ENCODE results near the gene CACNA1B. TPM values are rescaled to one million over a fixed set of nuclear protein-coding genes. Genes with fewer than 3 reads are reported as not detected.

The CACNA1B gene
- total RNA-seq, 1 donor from 2014 or later = not detected

GRCh38 chr9:137977571-137978261 lies 100.1 kb downstream of the CACNA1B start:
- H3K9me3 Mint-ChIP-seq = no peaks in the 10 kb centered on the region
- no peak overlapping the region for H3K27ac Mint-ChIP-seq
- H3K4me3 Mint-ChIP-seq = no peak overlapping the region
- intact Hi-C loops (cut with micrococcal nuclease) = no loop called here
- H3K4me1 Mint-ChIP-seq = no peaks in the 10 kb centered on the region
- DNase-seq = no peak
- H3K36me3 Mint-ChIP-seq (ENCODE audit: low read depth) = no peaks in the 10 kb centered on the region
- H3K27me3 Mint-ChIP-seq = peaks cover 2% of the 10 kb centered on the region

- Mint-ChIP-seq H3K4me1 (no peaks in the 10 kb centered on the region), H3K27me3 (peaks cover 2% of the 10 kb centered on the region), H3K27ac (no peak overlapping the region), H3K4me3 (no peak overlapping the region), H3K9me3 (no peaks in the 10 kb centered on the region), H3K36me3 (ENCODE audit: low read depth) (no peaks in the 10 kb centered on the region)
- intact Hi-C loops (cut with micrococcal nuclease) = no loop called here
- DNase-seq = no peak
These were observed 100.7 kb downstream of the CACNA1B start for GRCh38 chr9:137978262-137978714.

- intact Hi-C loops (cut with micrococcal nuclease) = no loop called here
- Mint-ChIP-seq H3K4me1 (no peaks in the 10 kb centered on the region), H3K4me3 (no peak overlapping the region), H3K27ac (no peak overlapping the region), H3K27me3 (peaks cover 2% of the 10 kb centered on the region), H3K36me3 (ENCODE audit: low read depth) (no peaks in the 10 kb centered on the region), H3K9me3 (no peaks in the 10 kb centered on the region)
- DNase-seq = no peak
These were observed 104.6 kb downstream of the CACNA1B start for GRCh38 chr9:137982200-137982599.

GRCh38 chr9:137984005-137984404 lies 106.4 kb downstream of the CACNA1B start:
- no peaks in the 10 kb centered on the region for H3K36me3 Mint-ChIP-seq (ENCODE audit: low read depth)
- intact Hi-C loops (cut with micrococcal nuclease) = no loop called here
- H3K27ac Mint-ChIP-seq = no peak overlapping the region
- no peaks in the 10 kb centered on the region for H3K4me1 Mint-ChIP-seq
- peak; percentile 48 for DNase-seq
- no peak overlapping the region for H3K4me3 Mint-ChIP-seq
- H3K27me3 Mint-ChIP-seq = peaks cover 2% of the 10 kb centered on the region
- H3K9me3 Mint-ChIP-seq = no peaks in the 10 kb centered on the region

GRCh38 chr9:137984520-137985257 lies 107.1 kb downstream of the CACNA1B start:
- Mint-ChIP-seq H3K4me1 (no peaks in the 10 kb centered on the region), H3K4me3 (no peak overlapping the region), H3K9me3 (no peaks in the 10 kb centered on the region), H3K27ac (no peak overlapping the region), H3K36me3 (ENCODE audit: low read depth) (no peaks in the 10 kb centered on the region), H3K27me3 (peaks cover 2% of the 10 kb centered on the region)
- DNase-seq = no peak
- intact Hi-C loops (cut with micrococcal nuclease) = no loop called here

GRCh38 chr9:137985637-137986071 lies 108.1 kb downstream of the CACNA1B start:
- Mint-ChIP-seq H3K27me3 (peaks cover 2% of the 10 kb centered on the region), H3K4me1 (no peaks in the 10 kb centered on the region), H3K27ac (no peak overlapping the region), H3K9me3 (no peaks in the 10 kb centered on the region), H3K4me3 (no peak overlapping the region), H3K36me3 (ENCODE audit: low read depth) (no peaks in the 10 kb centered on the region)
- DNase-seq = peak; percentile 48
- intact Hi-C loops (cut with micrococcal nuclease) = no loop called here

- intact Hi-C loops (cut with micrococcal nuclease) = no loop called here
- Mint-ChIP-seq H3K27ac (no peak overlapping the region), H3K4me1 (no peaks in the 10 kb centered on the region), H3K36me3 (ENCODE audit: low read depth) (no peaks in the 10 kb centered on the region), H3K4me3 (no peak overlapping the region), H3K27me3 (peaks cover 7% of the 10 kb centered on the region), H3K9me3 (no peaks in the 10 kb centered on the region)
- peak; percentile 49 for DNase-seq
These were observed 108.9 kb downstream of the CACNA1B start for GRCh38 chr9:137986268-137987099.

GRCh38 chr9:137987244-137988030 lies 109.9 kb downstream of the CACNA1B start:
- Mint-ChIP-seq H3K9me3 (no peaks in the 10 kb centered on the region), H3K4me1 (no peaks in the 10 kb centered on the region), H3K4me3 (no peak overlapping the region), H3K36me3 (ENCODE audit: low read depth) (no peaks in the 10 kb centered on the region), H3K27me3 (peaks cover 12% of the 10 kb centered on the region), H3K27ac (no peak overlapping the region)
- no peak for DNase-seq
- intact Hi-C loops (cut with micrococcal nuclease) = no loop called here

GRCh38 chr9:137988051-137988450 lies 110.5 kb downstream of the CACNA1B start:
- intact Hi-C loops (cut with micrococcal nuclease) = no loop called here
- H3K27me3 Mint-ChIP-seq = peaks cover 15% of the 10 kb centered on the region
- H3K4me1 Mint-ChIP-seq = no peaks in the 10 kb centered on the region
- H3K9me3 Mint-ChIP-seq = no peaks in the 10 kb centered on the region
- DNase-seq = no peak
- no peaks in the 10 kb centered on the region for H3K36me3 Mint-ChIP-seq (ENCODE audit: low read depth)
- H3K27ac Mint-ChIP-seq = no peak overlapping the region
- no peak overlapping the region for H3K4me3 Mint-ChIP-seq

- H3K9me3 Mint-ChIP-seq = no peaks in the 10 kb centered on the region
- peaks cover 18% of the 10 kb centered on the region for H3K27me3 Mint-ChIP-seq
- H3K36me3 Mint-ChIP-seq (ENCODE audit: low read depth) = no peaks in the 10 kb centered on the region
- DNase-seq = no peak
- intact Hi-C loops (cut with micrococcal nuclease) = no loop called here
- no peak overlapping the region for H3K4me3 Mint-ChIP-seq
- H3K27ac Mint-ChIP-seq = no peak overlapping the region
- H3K4me1 Mint-ChIP-seq = no peaks in the 10 kb centered on the region
These were observed 111.1 kb downstream of the CACNA1B start for GRCh38 chr9:137988701-137989100.

- Mint-ChIP-seq H3K27me3 (peaks cover 18% of the 10 kb centered on the region), H3K9me3 (no peaks in the 10 kb centered on the region), H3K36me3 (ENCODE audit: low read depth) (no peaks in the 10 kb centered on the region), H3K27ac (no peak overlapping the region), H3K4me1 (no peaks in the 10 kb centered on the region), H3K4me3 (no peak overlapping the region)
- no peak for DNase-seq
- intact Hi-C loops (cut with micrococcal nuclease) = no loop called here
These were observed 111.6 kb downstream of the CACNA1B start for GRCh38 chr9:137989156-137989555.

- no peaks in the 10 kb centered on the region for H3K9me3 Mint-ChIP-seq
- no peak for DNase-seq
- H3K4me1 Mint-ChIP-seq = no peaks in the 10 kb centered on the region
- no peaks in the 10 kb centered on the region for H3K36me3 Mint-ChIP-seq (ENCODE audit: low read depth)
- intact Hi-C loops (cut with micrococcal nuclease) = no loop called here
- H3K27ac Mint-ChIP-seq = no peak overlapping the region
- H3K4me3 Mint-ChIP-seq = no peak overlapping the region
- peaks cover 20% of the 10 kb centered on the region for H3K27me3 Mint-ChIP-seq
These were observed 112.6 kb downstream of the CACNA1B start for GRCh38 chr9:137989999-137990715.

Measured in activated CD4-positive, alpha-beta T cell treated with anti-CD3 and anti-CD28 coated beads, Interleukin-2, amount 10 ng/mL, durations not matched to agents 24 days and 14 days (primary cell).